ENCODE data around the gene ZNF276.
"Not testable (repeated sequence)": the region's sequence is repeated elsewhere in the genome, so short reads cannot be mapped to it uniquely, and the experiment has no call there.

ZNF276 gene

DNA sequence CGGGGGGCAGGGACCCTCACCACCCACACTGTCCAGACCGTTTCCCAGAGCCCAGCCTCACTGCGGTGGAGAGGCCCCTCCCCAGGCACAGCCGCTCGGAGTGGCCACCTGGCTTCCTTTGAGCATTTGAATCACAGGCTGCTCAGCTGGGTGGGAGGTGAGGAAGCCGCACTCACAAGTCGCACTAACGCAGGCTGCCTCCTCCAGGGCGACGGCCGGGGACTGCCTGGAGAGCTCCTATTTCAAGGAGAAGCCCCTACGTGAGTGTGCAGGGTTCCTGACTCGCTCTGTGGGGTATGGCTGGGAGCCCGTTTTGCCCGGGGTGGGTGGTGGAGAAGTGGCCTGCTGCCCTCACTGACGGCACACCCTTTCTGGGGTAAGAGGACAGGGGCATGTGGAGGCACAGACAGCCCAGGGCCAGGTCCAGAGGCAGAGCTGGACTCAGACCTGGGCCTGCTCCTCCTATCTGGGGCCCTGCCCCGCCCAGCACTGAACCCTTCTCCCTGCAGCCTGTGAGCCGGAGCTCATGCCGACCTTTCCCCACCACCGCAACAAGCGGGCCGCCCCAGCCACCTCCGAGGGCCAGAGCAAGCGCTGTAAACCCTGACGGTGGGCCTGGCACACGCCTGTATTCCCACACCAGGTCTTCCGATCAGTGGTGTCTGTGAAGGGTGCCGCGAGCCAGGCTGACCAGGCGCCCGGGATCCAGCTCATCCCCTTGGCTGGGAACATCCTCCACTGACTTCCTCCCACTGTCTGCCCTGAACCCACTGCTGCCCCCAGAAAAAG lies 26.1 kb upstream of the ZNF276 start:
- H3K27me3 ChIP-seq (ENCODE audit: insufficient read depth, low read depth, severe bottlenecking), result no peaks in the 10 kb centered on the region
- peaks cover 5% of the 10 kb centered on the region; the same call in 1 of the 2 replicates for H3K36me3 ChIP-seq
- TF ChIP-seq, protein P1, sequence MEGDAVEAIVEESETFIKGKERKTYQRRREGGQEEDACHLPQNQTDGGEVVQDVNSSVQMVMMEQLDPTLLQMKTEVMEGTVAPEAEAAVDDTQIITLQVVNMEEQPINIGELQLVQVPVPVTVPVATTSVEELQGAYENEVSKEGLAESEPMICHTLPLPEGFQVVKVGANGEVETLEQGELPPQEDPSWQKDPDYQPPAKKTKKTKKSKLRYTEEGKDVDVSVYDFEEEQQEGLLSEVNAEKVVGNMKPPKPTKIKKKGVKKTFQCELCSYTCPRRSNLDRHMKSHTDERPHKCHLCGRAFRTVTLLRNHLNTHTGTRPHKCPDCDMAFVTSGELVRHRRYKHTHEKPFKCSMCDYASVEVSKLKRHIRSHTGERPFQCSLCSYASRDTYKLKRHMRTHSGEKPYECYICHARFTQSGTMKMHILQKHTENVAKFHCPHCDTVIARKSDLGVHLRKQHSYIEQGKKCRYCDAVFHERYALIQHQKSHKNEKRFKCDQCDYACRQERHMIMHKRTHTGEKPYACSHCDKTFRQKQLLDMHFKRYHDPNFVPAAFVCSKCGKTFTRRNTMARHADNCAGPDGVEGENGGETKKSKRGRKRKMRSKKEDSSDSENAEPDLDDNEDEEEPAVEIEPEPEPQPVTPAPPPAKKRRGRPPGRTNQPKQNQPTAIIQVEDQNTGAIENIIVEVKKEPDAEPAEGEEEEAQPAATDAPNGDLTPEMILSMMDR (IDR thresholded peaks at IDR 0.05; ENCODE audit: low read depth, low read length), result no peak
- H3K9me3 ChIP-seq (ENCODE audit: severe bottlenecking), result no peaks in the 10 kb centered on the region
- DNase-seq, result no peak
- no peak overlapping the region for H3K27ac ChIP-seq
- H3K4me3 ChIP-seq (ENCODE audit: low read depth, low read length), result no peak overlapping the region

DNA sequence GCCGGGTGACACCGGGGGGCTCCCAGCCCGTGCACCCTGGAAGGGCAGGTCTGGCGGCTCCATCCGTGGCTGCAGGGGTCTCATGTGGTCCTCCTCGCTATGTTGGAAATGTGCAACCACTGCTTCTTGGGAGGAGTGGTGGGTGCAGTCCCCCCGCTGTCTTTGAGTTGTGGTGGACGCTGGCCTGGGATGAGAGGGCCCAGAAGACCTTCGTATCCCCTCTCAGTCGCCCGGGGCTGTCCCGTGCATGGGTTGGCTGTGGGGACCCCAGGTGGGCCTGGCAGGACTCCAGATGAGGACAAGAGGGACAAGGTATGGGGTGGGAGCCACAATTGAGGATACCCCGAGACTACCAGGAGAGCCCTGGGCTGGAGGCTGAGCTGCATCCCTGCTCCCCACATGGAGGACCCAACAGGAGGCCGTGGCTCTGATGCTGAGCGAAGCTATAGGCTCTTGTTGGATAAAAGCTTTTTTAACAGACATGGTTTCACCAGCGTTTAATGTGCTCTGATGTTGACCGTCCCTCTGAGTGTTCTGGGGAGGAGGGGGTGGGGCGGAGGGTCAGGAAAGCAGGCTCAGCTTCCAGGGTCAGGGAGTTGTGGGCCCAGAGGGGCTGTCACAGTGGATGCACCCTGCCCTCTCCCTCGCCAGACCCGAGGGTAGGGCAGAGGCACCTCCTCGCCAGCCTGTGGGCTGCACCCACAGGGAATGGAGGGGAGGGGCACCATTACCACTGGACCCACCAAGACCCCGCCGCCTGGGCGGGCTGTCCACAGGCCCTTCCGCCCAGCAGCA lies 25.3 kb upstream of the ZNF276 start:
- H3K9me3 ChIP-seq (ENCODE audit: severe bottlenecking), result no peaks in the 10 kb centered on the region
- H3K27ac ChIP-seq, result no peak overlapping the region
- no peak overlapping the region for H3K4me3 ChIP-seq (ENCODE audit: low read depth, low read length)
- TF ChIP-seq, protein P1 (IDR thresholded peaks at IDR 0.05; ENCODE audit: low read depth, low read length), result no peak
- no peak for DNase-seq
- H3K36me3 ChIP-seq, result peaks cover 2% of the 10 kb centered on the region; the same call in 1 of the 2 replicates
- no peaks in the 10 kb centered on the region for H3K27me3 ChIP-seq (ENCODE audit: insufficient read depth, low read depth, severe bottlenecking)

DNA sequence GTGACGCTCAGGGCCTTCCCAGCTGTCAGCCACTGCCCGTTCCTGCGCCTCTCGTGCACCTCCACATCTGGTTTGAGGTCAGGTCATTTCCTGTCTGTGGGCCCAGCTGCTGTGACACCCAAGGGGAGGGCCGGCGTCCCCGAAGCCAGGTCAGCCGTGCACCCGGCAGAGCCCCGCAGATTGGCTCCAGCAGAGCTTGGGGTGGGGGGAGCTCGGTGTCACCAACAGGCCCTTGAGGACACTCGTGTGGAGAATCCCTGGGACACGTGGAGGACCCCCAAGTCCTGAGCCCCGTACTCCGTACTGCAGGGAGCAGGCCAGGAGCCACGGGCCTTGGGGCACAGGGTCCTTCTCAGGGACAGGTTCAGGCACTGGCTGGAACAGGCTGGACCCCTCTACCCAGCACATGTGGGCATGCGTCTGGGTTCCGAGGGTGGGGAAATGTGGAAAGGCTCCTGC lies 24.6 kb upstream of the ZNF276 start:
- H3K4me3 ChIP-seq (ENCODE audit: low read depth, low read length), result no peak overlapping the region
- H3K36me3 ChIP-seq, result no peaks in the 10 kb centered on the region; the same call in 1 of the 2 replicates
- H3K27me3 ChIP-seq (ENCODE audit: insufficient read depth, low read depth, severe bottlenecking), result no peaks in the 10 kb centered on the region
- peak overlapping the region; percentile 23; the same call in 1 of the 2 replicates for H3K27ac ChIP-seq
- no peaks in the 10 kb centered on the region for H3K9me3 ChIP-seq (ENCODE audit: severe bottlenecking)
- TF ChIP-seq, protein P1 (IDR thresholded peaks at IDR 0.05; ENCODE audit: low read depth, low read length), result no peak
- no peak for DNase-seq

DNA sequence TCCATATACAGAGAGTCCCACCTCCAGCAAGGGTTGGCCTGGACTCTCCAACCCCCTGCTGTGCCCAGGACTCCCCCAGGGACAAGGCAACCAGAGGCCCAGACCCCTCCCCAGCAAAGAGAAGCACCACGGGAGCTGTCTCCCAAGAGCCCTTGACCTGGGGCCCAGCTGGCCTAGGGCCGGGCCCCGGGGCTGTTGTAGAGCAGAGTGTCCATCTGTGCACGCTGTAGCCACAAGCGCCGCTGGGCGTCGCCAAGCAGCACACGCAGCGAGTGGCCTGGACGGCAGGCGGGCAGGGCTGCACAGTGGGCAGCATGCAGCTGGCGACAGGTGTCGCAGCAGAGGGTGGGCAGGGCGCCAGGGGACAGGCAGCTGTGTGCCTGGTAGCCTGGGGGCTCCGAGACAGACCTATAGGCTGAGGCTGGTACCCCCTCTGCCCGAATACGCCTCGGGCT lies 24.1 kb upstream of the ZNF276 start:
- DNase-seq, result peak; percentile 49
- TF ChIP-seq, protein P1 (IDR thresholded peaks at IDR 0.05; ENCODE audit: low read depth, low read length), result peak; percentile 45; the same call in 1 of the 2 replicates
- Histone ChIP-seq H3K9me3 (ENCODE audit: severe bottlenecking) (no peaks in the 10 kb centered on the region), H3K36me3 (no peaks in the 10 kb centered on the region; the same call in 1 of the 2 replicates), H3K4me3 (ENCODE audit: low read depth, low read length) (no peak overlapping the region), H3K27ac (peak overlapping the region; percentile 29; the same call in 1 of the 2 replicates), H3K27me3 (ENCODE audit: insufficient read depth, low read depth, severe bottlenecking) (no peaks in the 10 kb centered on the region)

DNA sequence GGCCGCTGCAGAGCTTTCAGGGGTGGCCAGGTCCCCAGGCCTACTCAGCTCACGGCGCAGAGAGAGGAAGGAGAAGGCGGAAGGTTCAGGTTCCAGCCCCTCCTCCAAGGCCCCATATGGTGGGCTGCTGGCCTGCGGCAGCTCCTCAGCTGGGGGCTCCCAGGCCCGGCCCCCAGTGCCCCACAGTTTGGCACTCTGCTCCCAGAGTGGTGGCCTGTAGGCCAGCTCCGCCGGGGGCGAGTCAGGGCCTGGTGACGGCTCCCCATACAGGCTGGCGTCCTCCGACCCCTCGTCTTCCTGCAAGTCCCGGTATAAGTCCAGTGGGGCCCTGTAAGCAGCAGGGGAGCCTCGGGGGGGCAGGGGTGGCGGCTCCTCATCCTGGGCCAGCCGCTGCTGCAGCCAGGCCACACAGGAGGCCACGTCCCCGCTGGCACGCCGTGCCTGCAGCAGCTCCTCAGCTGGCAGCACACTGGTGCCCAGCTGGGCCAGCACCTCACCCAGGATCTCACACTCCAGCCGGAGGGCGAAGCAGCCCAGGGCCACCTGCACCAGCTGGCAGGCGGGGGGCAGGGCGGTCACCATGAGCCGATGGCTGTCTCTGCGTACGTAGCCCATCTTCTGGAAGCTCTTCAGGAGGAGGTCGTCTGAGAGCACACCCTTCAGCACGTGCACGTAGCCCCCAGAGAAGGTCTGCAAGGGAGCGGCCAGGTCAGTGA lies 23.6 kb upstream of the ZNF276 start:
- TF ChIP-seq, protein P1 (IDR thresholded peaks at IDR 0.05; ENCODE audit: low read depth, low read length), result no peak
- Histone ChIP-seq H3K9me3 (ENCODE audit: severe bottlenecking) (no peaks in the 10 kb centered on the region), H3K4me3 (ENCODE audit: low read depth, low read length) (no peak overlapping the region), H3K27ac (peak overlapping the region; percentile 29; the same call in 1 of the 2 replicates), H3K36me3 (no peaks in the 10 kb centered on the region; the same call in 1 of the 2 replicates), H3K27me3 (ENCODE audit: insufficient read depth, low read depth, severe bottlenecking) (no peaks in the 10 kb centered on the region)
- no peak for DNase-seq

DNA sequence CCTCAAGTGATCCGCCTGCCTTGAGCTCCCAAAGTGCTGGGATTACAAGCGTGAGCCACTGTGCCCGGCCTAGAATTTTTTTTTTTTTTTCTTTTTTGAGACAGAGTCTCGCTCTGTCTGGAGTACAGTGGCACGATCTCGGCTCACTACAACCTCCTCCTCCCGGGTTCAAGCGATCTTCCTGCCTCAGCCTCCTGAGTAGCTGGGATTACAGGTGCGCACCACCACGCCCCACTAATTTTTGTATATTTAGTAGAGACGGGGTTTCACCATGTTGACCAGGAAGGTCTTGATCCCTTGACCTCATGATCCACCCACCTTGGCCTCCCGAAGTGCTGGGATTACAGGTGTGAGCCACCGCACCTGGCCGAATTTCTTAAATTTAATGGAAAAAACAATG lies 22.6 kb upstream of the ZNF276 start:
- not testable (repeated sequence) for H3K4me3 ChIP-seq (ENCODE audit: low read depth, low read length); H3K27ac ChIP-seq; DNase-seq; H3K27me3 ChIP-seq (ENCODE audit: insufficient read depth, low read depth, severe bottlenecking); H3K9me3 ChIP-seq (ENCODE audit: severe bottlenecking); H3K36me3 ChIP-seq

DNA sequence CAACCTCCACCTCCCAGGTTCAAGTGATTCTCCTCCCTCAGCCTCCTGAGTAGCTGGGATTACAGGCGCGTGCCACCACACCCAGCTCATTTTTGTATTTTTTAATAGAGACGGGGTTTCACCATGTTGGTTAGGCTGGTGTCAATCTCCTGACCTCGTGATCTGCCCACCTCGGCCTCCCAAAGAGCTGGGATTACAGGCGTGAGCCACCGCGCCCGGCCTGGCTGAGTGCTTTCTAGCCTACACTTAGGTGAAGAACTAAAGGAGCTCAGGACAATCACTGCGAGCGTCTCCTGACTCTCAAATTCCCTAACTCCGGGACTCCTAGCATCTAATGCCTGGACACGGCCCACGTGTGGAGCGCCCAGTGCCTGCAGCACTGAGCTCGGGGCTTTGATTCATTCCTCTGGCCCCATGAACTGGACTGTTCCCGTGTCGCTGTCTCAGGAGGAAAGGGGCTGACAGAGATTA lies 21.7 kb upstream of the ZNF276 start:
- not testable (repeated sequence) for H3K27me3 ChIP-seq (ENCODE audit: insufficient read depth, low read depth, severe bottlenecking); H3K4me3 ChIP-seq (ENCODE audit: low read depth, low read length); DNase-seq; H3K36me3 ChIP-seq; H3K9me3 ChIP-seq (ENCODE audit: severe bottlenecking)
- peak overlapping the region; percentile 29; the same call in 1 of the 2 replicates for H3K27ac ChIP-seq
